Activated B cell treated with CpG ODN at 0.5 μM for 24 hours (primary cell): ENCODE measurements around the gene SH3PXD2A. TPM values are rescaled to one million over a fixed set of nuclear protein-coding genes. Genes with fewer than 3 reads are reported as not detected.

Source experiments
- ATAC-seq: fragments of 200-7000 bp; cut with Tn5 transposase; one replicate; pipeline ENCODE4 v1.10.0; 2021; ENCODE audit warnings: low read depth, mild to moderate bottlenecking, moderate library complexity
- CTCF ChIA-PET: fragments of 350-600 bp; sonication (Branson Sonifier 250); formaldehyde crosslinking; loops from one replicate; lab custom pipeline; 2021; ENCODE audit warnings: antibody characterized with exemption; lab: Charles Lee
- POLR2A ChIA-PET: fragments of 350-600 bp; sonication (Branson Sonifier 250); formaldehyde crosslinking; loops from one replicate; lab custom pipeline; 2021; ENCODE audit warnings: antibody characterized with exemption; lab: Charles Lee
- DNase-seq: peaks from one replicate; pipeline ENCODE4 v3.0.0; 2022
- H3K27ac Mint-ChIP-seq: one replicate; pipeline ENCODE4 v1.8.0; 2020; ENCODE audit warnings: mixed read lengths
- H3K27me3 Mint-ChIP-seq: one replicate; pipeline ENCODE4 v1.8.0; 2021; ENCODE audit warnings: mixed read lengths
- H3K36me3 Mint-ChIP-seq: one replicate; pipeline ENCODE4 v1.8.0; 2021; ENCODE audit warnings: low read depth, mixed read lengths
- H3K4me1 Mint-ChIP-seq: one replicate; pipeline ENCODE4 v1.8.0; 2021; ENCODE audit warnings: mixed read lengths
- H3K4me3 Mint-ChIP-seq: one replicate; pipeline ENCODE4 v1.8.0; 2020; ENCODE audit warnings: mild to moderate bottlenecking, mixed read lengths
- H3K9me3 Mint-ChIP-seq: one replicate; pipeline ENCODE4 v1.8.0; 2020; ENCODE audit warnings: mixed read lengths
- intact Hi-C: fragments of 100-400 bp; cut with micrococcal nuclease; formaldehyde crosslinking; loops from one replicate; pipeline ENCODE4 v1.15.1; 2024
- total RNA-seq: library from RNA; stranded (reverse); gene quantifications from 2 replicates; pipeline ENCODE4 v1.2.3, GENCODE V29; 2022
- TF ChIP-seq, protein P1 (sequence below): fragments of 200-600 bp; IDR thresholded peaks from one replicate; pipeline ENCODE4 v1.8.0; 2022; ENCODE audit warnings: antibody characterized with exemption, mild to moderate bottlenecking

The SH3PXD2A gene
- total RNA-seq, 1 donor from 2014 or later = 18.2 TPM

DNA sequence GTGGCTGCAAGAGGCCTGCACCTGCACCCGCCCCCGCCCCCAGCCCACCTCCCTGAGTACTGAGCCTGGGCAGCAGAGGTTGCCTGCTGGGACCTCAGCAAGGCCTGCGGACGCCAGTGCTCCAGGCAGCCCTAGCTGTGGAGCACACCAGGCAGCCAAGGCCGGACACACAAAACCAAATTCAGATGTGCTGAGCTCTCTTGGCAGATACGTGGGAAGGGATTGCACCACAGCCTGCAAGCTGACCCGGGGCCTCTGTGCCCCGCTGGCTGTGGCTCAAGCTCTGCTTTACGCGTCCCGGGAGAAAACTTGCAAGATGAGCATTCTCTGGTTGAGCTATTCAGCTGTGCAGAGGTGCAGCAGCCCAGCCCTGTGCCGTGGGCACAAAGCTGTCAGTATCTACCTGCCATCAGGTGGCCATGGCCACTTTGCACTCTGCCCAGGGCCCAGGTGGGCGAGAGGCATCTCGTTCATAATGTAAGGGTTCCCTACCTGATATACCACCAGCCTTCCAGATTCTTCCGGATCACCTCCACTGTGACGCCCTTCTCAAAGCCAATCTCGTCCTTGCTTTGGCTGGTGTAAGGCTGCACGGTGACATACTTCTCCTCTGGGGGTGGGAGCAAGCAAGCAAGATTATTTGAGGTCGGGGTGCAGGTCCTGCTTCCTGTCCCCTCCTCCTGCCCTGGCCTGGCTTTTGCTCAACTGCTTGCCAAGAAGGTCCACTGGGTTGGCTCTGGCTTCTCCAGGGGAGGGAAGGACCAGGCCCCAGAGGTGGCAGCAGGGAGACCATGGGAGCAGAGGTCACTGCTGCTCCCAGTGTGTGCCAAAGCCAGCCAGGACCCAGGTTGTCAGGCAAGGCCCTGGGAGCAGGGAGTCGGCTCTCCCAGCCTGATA is 238.4 kb downstream of the SH3PXD2A start:
- TF ChIP-seq, protein P1, sequence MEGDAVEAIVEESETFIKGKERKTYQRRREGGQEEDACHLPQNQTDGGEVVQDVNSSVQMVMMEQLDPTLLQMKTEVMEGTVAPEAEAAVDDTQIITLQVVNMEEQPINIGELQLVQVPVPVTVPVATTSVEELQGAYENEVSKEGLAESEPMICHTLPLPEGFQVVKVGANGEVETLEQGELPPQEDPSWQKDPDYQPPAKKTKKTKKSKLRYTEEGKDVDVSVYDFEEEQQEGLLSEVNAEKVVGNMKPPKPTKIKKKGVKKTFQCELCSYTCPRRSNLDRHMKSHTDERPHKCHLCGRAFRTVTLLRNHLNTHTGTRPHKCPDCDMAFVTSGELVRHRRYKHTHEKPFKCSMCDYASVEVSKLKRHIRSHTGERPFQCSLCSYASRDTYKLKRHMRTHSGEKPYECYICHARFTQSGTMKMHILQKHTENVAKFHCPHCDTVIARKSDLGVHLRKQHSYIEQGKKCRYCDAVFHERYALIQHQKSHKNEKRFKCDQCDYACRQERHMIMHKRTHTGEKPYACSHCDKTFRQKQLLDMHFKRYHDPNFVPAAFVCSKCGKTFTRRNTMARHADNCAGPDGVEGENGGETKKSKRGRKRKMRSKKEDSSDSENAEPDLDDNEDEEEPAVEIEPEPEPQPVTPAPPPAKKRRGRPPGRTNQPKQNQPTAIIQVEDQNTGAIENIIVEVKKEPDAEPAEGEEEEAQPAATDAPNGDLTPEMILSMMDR = no peak
- H3K27ac Mint-ChIP-seq = no peak overlapping the region
- DNase-seq = no peak
- CTCF ChIA-PET = no interaction called here
- H3K4me1 Mint-ChIP-seq = no peaks in the 10 kb centered on the region
- H3K9me3 Mint-ChIP-seq = no peaks in the 10 kb centered on the region
- intact Hi-C loops = no loop called here
- POLR2A ChIA-PET = no interaction called here
- H3K4me3 Mint-ChIP-seq = no peak overlapping the region
- H3K36me3 Mint-ChIP-seq = peaks cover 35% of the 10 kb centered on the region
- H3K27me3 Mint-ChIP-seq = no peaks in the 10 kb centered on the region
- ATAC-seq = no peak

DNA sequence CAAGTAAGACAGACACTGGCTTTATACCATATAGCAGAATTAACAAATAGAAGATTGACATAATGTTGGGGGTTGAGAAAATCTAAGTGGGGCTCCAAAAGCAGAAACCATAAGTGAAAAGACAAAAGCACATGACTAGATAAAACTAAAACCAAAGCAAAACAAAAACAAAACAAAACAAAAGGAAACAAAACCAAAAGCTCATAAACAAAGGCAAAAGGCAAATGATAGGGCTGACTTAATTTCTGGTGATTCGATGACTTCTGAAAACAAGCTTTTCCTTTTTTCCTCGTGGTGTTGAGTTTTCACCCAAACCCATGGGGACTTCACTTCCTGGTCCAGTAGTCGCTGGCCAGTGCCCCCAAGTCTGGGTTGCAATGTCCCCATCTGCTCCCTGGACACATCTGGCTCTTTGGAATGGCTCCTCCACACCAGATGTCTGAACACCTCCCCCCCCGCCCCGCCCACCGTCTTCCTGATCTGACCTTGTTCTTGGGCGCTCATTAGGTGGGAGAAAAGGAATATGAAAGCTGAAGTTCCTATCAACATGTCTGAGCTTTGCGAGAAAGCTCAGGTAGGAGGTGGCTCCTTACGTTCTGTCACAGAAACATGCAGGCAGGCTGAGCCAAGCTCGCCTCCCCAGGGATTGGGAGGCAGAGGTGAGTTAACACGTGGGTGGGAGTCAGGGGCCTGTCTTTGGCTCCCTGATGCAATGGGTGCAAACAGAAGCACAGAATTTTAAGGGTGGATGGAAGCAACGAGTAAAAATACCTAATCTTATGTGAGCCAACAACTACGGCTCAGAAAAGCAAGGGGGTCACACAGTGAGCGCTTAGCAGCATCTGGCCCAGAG is 240.8 kb downstream of the SH3PXD2A start:
- no peak overlapping the region for H3K27ac Mint-ChIP-seq
- no peak overlapping the region for H3K4me3 Mint-ChIP-seq
- DNase-seq (no peak), ATAC-seq (no peak)
- H3K4me1 Mint-ChIP-seq = no peaks in the 10 kb centered on the region
- ChIA-PET POLR2A (no interaction called here), CTCF (no interaction called here)
- H3K27me3 Mint-ChIP-seq = no peaks in the 10 kb centered on the region
- TF ChIP-seq, protein P1 = no peak
- intact Hi-C loops = no loop called here
- H3K36me3 Mint-ChIP-seq = peaks cover 42% of the 10 kb centered on the region
- H3K9me3 Mint-ChIP-seq = no peaks in the 10 kb centered on the region

DNA sequence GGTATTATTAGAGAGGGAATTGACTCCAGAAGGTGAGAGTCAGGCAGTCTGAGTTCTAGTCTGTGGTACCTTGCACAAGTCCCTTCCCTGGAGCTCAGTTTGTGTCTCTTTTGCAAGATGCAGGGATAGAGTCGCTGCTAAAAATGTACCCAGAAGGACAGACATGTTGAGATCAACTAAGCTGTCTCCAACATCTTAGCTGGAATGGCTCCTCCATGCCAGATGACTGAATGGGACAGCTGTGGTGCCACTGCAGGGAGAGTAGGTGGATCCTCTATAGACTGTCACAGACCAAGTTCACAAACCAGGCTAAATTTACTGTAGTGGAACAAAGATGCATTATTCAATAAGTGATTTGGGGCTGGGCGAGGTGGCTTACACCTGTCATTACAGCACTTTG is 241.8 kb downstream of the SH3PXD2A start:
- ChIA-PET CTCF (no interaction called here), POLR2A (no interaction called here)
- Mint-ChIP-seq H3K9me3 (no peaks in the 10 kb centered on the region), H3K36me3 (peaks cover 46% of the 10 kb centered on the region), H3K27ac (no peak overlapping the region), H3K4me1 (no peaks in the 10 kb centered on the region), H3K4me3 (no peak overlapping the region), H3K27me3 (no peaks in the 10 kb centered on the region)
- no peak for DNase-seq
- intact Hi-C loops = no loop called here
- TF ChIP-seq, protein P1 = no peak
- no peak for ATAC-seq

DNA sequence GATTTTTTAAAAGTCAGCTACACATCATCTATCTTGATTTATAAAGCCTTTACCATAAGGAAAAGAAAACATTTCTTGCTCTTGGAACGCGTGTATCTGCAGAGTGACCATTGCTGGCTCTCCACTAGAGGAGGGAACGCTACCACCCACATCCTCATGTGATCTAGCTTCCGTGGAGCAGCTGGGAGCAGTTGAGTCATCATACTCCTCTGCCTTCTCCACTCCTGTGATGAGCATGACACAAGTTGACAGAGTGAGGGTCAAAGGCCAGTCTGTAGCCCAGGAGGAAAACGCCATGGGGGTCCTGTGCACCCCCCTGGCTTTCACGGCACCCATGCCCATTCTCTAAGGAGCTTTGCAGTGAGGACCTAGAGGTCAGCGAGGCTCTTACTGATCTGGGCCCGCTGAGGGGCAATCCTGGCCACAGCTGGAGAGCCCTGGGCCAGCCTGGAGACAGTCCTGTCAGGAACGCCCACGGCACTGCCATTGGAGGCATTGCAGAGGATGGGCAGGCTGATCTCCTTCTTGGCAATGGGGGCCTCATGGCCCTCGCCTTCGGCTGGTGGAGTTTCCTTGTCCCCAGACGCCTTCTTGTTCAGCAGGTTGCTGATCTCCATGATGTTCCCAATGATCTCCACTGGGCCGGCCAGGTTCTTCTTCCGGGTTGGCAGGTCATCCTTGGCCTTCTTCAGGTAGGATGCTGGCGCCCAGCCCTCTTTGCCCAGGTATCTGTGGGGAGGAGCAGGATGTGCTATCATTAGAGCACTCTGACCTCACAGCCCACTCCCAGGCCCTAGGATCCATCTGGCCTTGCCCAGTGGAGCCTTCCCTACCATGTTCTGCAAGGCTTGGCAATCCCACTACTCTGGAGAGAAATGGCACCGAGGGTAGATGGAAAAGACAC is 242.7 kb downstream of the SH3PXD2A start:
- no peaks in the 10 kb centered on the region for H3K9me3 Mint-ChIP-seq
- TF ChIP-seq, protein P1 = no peak
- H3K4me3 Mint-ChIP-seq = no peak overlapping the region
- ATAC-seq = no peak
- H3K36me3 Mint-ChIP-seq = peaks cover 49% of the 10 kb centered on the region
- no peak overlapping the region for H3K27ac Mint-ChIP-seq
- intact Hi-C loops = no loop called here
- H3K4me1 Mint-ChIP-seq = no peaks in the 10 kb centered on the region
- no peaks in the 10 kb centered on the region for H3K27me3 Mint-ChIP-seq
- POLR2A ChIA-PET = interaction anchor here (0.7 kb wide), 1 partner anchor 28 kb away, joined by 7 read pairs; no protein-coding TSS in a partner anchor
- no peak for DNase-seq
- CTCF ChIA-PET = no interaction called here
